ENCODE results near the gene RAB5B.

The RAB5B gene

GRCh38 chr12:55973599-55974307, at the start of gene RAB5B:
RAB5B (plus strand) TSS chr12:55974078; CDS start chr12:55986961, 12,883 bp downstream.
- peak; percentile 100 for DNase-seq (ENCODE audit: low spot score)

GRCh38 chr12:55925371-55925770, 48.5 kb upstream of the RAB5B start:
- no peak for DNase-seq (ENCODE audit: low spot score)

GRCh38 chr12:55925870-55926737, 47.8 kb upstream of the RAB5B start:
- DNase-seq (ENCODE audit: low spot score) = no peak

- peak; percentile 93 for DNase-seq (ENCODE audit: low spot score)
Observed at GRCh38 chr12:55926738-55927587, 46.9 kb upstream of the RAB5B start.

GRCh38 chr12:55927588-55928502, 46.0 kb upstream of the RAB5B start, which contains the start of gene PYM1:
PYM1 (minus strand) TSS chr12:55927894; CDS start chr12:55927761, 133 bp downstream.
- DNase-seq (ENCODE audit: low spot score) = peak; percentile 77

GRCh38 chr12:55929306-55929791, 44.5 kb upstream of the RAB5B start:
- peak; percentile 96 for DNase-seq (ENCODE audit: low spot score)

- peak; percentile 88 for DNase-seq (ENCODE audit: low spot score)
Observed at GRCh38 chr12:55930771-55931316, 43.0 kb upstream of the RAB5B start, which contains the start of gene DGKA. DGKA (plus strand) TSS chr12:55931162; CDS start chr12:55936504, 5,342 bp downstream.

GRCh38 chr12:55931317-55931779, 42.5 kb upstream of the RAB5B start:
- no peak for DNase-seq (ENCODE audit: low spot score)

GRCh38 chr12:55931780-55932550, 41.9 kb upstream of the RAB5B start:
- DNase-seq (ENCODE audit: low spot score) = peak; percentile 36

GRCh38 chr12:55932551-55932910, 41.3 kb upstream of the RAB5B start:
- DNase-seq (ENCODE audit: low spot score) = peak; percentile 67

- DNase-seq (ENCODE audit: low spot score) = no peak
Observed at GRCh38 chr12:55933169-55933798, 40.6 kb upstream of the RAB5B start.

GRCh38 chr12:55933799-55934742, 39.8 kb upstream of the RAB5B start:
- DNase-seq (ENCODE audit: low spot score) = no peak

GRCh38 chr12:55934773-55935172, 39.1 kb upstream of the RAB5B start:
- DNase-seq (ENCODE audit: low spot score) = no peak

GRCh38 chr12:55935738-55936151, 38.1 kb upstream of the RAB5B start:
- no peak for DNase-seq (ENCODE audit: low spot score)

- DNase-seq (ENCODE audit: low spot score) = no peak
Observed at GRCh38 chr12:55937981-55938380, 35.9 kb upstream of the RAB5B start.

- no peak for DNase-seq (ENCODE audit: low spot score)
Observed at GRCh38 chr12:55938826-55939501, 34.9 kb upstream of the RAB5B start.

- peak; percentile 86 for DNase-seq (ENCODE audit: low spot score)
Observed at GRCh38 chr12:55940065-55940732, 33.7 kb upstream of the RAB5B start.

Measured in CD4-positive, alpha-beta T cell treated with Interleukin-6 at 100 ng/mL for 8 hours (primary cell).